Brain microvascular endothelial cell (primary cell): ENCODE measurements around the gene SLC3A2.

Experiments used
- DNase-seq: peaks from one replicate; pipeline ENCODE4 v3.0.0-alpha.2; 2020
- H3K27ac ChIP-seq: fragments of 250-450 bp; sonication (Bioruptor Pico); 2 replicates; pipeline ENCODE4 v1.5.1; 2020; ENCODE audit warnings: mild to moderate bottlenecking, moderate library complexity
- H3K27me3 ChIP-seq: fragments of 250-450 bp; sonication (Bioruptor Pico); replicated peaks from 2 replicates; pipeline ENCODE4 v1.5.1; 2020; ENCODE audit warnings: mild to moderate bottlenecking
- H3K36me3 ChIP-seq: fragments of 250-450 bp; sonication (Bioruptor Pico); replicated peaks from 2 replicates; pipeline ENCODE4 v1.5.1; 2020; ENCODE audit warnings: mild to moderate bottlenecking
- H3K4me3 ChIP-seq: 2 replicates; pipeline ENCODE4 v1.5.1; 2011; ENCODE audit warnings: low read depth, mild to moderate bottlenecking, control low read depth, low read length, moderate library complexity
- in situ Hi-C: cut with HindIII; loops from 2 replicates; pipeline ENCODE4 v1.10.0; 2017; ENCODE audit warnings: low sequenced_read_pairs, low pct_ligation_motif_present
- TF ChIP-seq, protein P1 (sequence below): IDR thresholded peaks from 2 replicates; pipeline ENCODE4 v1.5.1; 2011; ENCODE audit warnings: low read depth, mild to moderate bottlenecking, moderate library complexity, low read length, control low read depth, inconsistent platforms; ENCODE audit errors: missing control alignments

The SLC3A2 gene

DNA sequence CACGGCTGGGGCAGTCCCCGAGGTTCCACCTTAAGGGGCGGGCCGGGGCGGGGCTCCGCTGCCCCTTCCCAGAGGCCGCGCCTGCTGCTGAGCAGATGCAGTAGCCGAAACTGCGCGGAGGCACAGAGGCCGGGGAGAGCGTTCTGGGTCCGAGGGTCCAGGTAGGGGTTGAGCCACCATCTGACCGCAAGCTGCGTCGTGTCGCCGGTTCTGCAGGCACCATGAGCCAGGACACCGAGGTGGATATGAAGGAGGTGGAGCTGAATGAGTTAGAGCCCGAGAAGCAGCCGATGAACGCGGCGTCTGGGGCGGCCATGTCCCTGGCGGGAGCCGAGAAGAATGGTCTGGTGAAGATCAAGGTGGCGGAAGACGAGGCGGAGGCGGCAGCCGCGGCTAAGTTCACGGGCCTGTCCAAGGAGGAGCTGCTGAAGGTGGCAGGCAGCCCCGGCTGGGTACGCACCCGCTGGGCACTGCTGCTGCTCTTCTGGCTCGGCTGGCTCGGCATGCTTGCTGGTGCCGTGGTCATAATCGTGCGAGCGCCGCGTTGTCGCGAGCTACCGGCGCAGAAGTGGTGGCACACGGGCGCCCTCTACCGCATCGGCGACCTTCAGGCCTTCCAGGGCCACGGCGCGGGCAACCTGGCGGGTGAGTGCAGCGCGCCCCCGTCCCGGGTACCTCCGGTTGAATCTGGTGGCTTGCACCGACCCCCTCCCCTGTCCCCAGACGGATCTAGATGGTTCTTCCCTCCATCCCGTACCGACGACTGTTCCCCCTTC, at the start of gene SLC3A2:
SLC3A2 (plus strand) TSS at position 94 of the 776 bp plus-strand sequence; CDS start at position 222, 128 bp downstream.
- no peaks in the 10 kb centered on the region for H3K27me3 ChIP-seq
- H3K36me3 ChIP-seq, result peaks cover 42% of the 10 kb centered on the region
- in situ Hi-C loops, result no loop called here
- peak; percentile 76 for DNase-seq
- TF ChIP-seq, protein P1, sequence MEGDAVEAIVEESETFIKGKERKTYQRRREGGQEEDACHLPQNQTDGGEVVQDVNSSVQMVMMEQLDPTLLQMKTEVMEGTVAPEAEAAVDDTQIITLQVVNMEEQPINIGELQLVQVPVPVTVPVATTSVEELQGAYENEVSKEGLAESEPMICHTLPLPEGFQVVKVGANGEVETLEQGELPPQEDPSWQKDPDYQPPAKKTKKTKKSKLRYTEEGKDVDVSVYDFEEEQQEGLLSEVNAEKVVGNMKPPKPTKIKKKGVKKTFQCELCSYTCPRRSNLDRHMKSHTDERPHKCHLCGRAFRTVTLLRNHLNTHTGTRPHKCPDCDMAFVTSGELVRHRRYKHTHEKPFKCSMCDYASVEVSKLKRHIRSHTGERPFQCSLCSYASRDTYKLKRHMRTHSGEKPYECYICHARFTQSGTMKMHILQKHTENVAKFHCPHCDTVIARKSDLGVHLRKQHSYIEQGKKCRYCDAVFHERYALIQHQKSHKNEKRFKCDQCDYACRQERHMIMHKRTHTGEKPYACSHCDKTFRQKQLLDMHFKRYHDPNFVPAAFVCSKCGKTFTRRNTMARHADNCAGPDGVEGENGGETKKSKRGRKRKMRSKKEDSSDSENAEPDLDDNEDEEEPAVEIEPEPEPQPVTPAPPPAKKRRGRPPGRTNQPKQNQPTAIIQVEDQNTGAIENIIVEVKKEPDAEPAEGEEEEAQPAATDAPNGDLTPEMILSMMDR, result peak; percentile 68
- H3K27ac ChIP-seq, result peak within 1 kb of the TSS; percentile 97
- peak within 1 kb of the TSS; percentile 100 for H3K4me3 ChIP-seq

DNA sequence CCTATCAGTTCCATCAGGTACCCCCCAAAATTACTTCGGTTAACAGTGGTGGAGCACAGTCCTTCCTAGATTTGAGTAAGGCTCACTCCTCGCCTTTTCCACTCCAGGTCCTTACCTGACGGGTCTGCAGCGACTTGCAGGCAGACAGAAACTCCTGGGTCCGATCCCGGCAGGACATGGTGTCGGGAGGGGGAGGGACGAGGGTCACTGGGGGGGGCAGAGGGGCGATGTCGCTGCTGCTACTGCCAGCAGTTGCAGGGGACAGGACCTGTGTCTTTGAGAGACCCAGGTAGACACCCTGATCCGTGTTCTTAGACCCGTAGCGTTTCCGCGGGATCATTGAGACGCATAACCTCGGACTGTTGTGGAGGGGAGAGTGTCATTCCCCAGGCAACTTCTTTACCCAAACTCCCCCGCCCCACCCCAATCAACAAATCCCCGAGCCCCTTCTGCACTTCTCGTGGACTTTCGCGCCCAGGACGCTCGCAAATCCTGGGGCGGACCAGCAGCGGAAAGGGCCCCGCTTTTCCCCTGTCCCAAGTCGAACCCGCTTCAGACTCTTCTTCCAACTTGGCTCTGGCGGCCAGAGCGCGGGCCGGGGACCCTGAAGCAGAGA, 49.7 kb upstream of the SLC3A2 start:
- in situ Hi-C loops, result no loop called here
- peak overlapping the region; percentile 98 for H3K27ac ChIP-seq
- TF ChIP-seq, protein P1, result no peak
- DNase-seq, result no peak
- H3K36me3 ChIP-seq, result peaks cover 46% of the 10 kb centered on the region
- H3K4me3 ChIP-seq, result peak overlapping the region; percentile 82
- no peaks in the 10 kb centered on the region for H3K27me3 ChIP-seq

DNA sequence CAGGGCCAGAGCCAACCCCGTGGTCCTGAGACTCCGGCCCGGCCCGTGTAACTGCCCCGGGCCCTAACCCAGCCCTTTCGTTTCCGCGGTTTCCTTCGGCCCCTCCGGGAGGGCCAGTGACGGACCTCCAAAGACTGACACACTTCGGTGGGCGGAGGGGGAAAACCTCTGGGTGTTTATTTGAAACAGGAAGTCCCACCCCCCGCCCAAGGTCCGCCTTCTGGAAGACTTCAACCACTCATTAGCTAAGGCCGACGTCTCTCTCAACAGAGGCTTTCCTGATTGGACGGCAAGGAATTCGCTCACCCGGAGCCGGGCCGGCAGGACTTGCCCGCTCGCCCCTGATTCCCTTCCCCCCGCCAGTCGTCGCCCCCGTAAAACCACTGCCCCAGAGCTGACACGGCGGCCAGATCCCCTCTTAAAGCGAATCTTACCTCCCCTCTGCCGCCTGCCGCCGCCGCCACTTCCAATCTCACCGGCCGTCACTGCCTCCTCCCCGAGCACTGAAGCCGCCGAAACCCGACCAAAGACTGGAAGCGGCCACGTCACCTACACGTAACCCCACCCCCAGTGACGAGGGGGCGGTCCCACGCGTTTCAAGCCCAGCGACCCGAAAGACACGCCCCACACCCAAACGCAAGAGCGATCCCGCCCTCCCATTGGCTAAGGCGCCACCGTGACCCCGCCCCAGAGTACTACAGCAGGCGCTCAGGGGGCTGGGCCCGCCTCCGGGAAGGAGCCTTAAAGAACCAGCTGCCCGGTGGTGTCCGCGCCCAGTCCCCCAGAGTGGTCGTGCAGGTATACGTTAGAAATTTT, 49.0 kb upstream of the SLC3A2 start, which contains the start of gene STX5:
STX5 (minus strand) TSS at position 532 of the 816 bp plus-strand sequence. CDS start 808 bp downstream, outside the sequence.
- H3K4me3 ChIP-seq, result peak within 1 kb of the TSS; percentile 82
- TF ChIP-seq, protein P1, result no peak
- peak; percentile 99 for DNase-seq
- H3K27me3 ChIP-seq, result no peaks in the 10 kb centered on the region
- H3K27ac ChIP-seq, result peak within 1 kb of the TSS; percentile 98
- in situ Hi-C loops, result no loop called here
- H3K36me3 ChIP-seq, result peaks cover 46% of the 10 kb centered on the region

DNA sequence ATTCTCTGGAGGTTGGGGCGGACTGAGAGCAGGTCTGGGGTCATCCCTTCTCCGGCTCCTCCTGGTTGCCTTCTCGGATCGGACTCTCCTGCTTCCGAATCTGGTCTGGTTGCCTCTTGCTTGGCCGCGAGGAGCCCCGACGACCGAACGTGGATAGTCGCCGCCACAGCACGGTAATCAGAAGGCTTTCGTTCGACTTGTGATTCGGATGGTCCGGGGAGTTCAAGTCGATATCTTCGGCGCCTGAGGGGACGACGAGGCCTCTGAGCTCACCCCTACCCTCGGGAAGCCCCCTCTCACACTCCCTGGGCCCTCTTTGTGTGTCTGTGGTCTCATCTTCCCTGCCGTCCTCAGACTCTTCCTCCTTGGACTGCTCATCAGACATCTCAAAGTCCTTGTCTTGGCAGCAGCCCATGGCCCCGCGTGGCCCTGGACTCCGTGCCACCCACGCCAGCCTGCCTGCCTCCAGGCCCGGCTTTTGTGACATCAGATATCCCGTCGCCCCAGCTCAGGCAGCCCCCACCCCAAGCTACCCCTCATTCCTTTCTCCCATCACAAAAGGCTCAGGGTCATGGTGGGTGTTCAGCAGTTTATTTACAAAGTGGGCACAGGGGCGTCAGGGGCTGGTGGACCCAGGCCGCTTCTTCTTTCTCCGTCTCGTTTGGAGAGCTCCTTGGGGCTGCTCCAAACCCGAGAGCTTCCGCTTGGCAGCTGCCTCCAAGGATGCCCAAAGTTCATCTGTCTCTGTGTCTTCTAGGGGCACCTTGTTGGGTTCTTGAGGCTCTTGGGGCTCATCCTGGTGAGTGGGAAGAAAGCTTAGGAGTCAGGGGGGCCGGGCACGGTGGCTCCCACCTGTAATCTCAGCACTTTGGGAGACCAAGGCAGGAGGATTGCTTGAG, 48.1 kb upstream of the SLC3A2 start, which contains the start of gene TEX54:
TEX54 (minus strand) TSS at position 506 of the 899 bp plus-strand sequence.
- Histone ChIP-seq H3K27ac (peak within 1 kb of the TSS; percentile 98), H3K4me3 (peak within 1 kb of the TSS; percentile 82), H3K27me3 (no peaks in the 10 kb centered on the region), H3K36me3 (peaks cover 38% of the 10 kb centered on the region)
- peak; percentile 17 for DNase-seq
- in situ Hi-C loops, result no loop called here
- TF ChIP-seq, protein P1, result no peak

DNA sequence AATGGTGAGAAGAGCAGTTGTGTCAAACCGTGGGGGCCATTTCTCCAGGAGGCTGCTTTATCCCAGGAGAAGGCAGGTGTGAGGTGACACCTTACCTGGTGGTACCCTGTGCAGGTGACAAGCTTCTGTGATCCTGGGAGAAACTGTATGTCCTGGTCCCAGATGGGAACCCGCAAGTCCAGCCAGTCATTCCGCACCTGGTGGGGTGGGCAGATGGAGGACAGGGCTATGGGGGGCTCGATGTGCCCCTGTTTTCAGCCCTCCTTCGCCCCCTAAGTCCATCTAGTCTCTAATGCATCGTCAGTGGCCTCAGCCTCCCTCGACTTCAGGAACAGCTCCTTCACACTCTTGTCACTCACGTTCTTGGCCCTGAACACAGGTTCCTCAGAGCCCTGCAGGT, 45.4 kb upstream of the SLC3A2 start:
- TF ChIP-seq, protein P1, result no peak
- H3K4me3 ChIP-seq, result no peak overlapping the region
- no peak for DNase-seq
- H3K27me3 ChIP-seq, result no peaks in the 10 kb centered on the region
- peaks cover 24% of the 10 kb centered on the region for H3K36me3 ChIP-seq
- in situ Hi-C loops, result no loop called here
- no peak overlapping the region for H3K27ac ChIP-seq
